Left kidney (tissue), 2 donors: ENCODE measurements around the gene LCP1. TPM values are rescaled to one million over a fixed set of nuclear protein-coding genes. Genes with fewer than 3 reads are reported as not detected.

Experiments
- DNase-seq: peaks from one replicate; pipeline ENCODE4 v3.0.0-alpha.2; 2013
- polyA plus RNA-seq: library from polyadenylated mRNA; unstranded; fragments of 120-200 nt; gene quantifications from one replicate; pipeline ENCODE4 v1.2.1, GENCODE V29; 2013; ENCODE audit not compliant: insufficient read length

The LCP1 gene
- polyA plus RNA-seq, 1 donor: 9.2 TPM

DNA sequence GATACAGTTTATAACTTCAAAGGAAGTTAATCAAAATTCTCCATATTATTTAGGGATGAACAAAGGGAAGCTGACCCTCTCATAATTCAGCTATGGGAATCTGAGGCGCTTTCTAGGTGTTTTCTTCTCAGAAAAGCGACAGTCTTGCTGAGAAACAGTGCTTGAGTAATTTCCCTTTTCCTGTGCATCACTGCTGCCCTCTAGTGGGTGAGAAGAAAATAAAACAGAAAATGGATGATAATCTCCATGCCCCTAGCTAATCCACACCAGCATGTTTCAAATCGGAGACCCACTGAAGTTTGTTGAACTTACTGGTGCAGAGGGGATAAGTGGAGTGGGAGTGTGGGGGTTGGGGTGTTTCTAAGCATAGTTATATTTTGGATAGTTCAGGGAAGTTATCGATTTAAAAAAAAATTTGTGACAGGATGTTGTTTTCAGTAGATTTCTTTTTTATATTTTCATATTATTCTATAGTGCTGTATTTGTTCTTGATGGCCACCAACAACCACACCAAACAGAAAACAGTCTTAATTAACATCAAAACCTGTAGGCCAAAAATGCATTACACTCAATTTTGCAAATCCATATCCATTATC lies 21.4 kb downstream of the LCP1 start:
- peak; percentile 70 for DNase-seq

DNA sequence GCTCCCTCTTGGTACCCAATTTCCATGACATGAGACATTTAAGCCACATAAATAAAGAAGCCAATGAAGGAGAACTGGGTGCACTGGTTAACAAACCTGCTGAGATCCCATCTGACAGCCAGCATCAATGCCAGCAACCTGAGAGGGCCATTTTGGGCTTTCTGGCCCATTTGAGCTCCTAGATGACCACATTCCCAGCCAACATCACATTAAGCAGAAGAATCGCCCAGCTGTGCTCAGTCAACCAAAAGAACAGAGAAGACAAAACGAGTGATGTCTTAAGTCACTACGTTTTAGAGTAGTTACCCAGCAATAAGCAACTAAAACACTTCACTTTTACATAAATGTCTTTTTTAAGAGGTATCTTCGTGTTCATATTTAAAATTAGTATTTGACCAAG lies 21.9 kb downstream of the LCP1 start:
- no peak for DNase-seq

DNA sequence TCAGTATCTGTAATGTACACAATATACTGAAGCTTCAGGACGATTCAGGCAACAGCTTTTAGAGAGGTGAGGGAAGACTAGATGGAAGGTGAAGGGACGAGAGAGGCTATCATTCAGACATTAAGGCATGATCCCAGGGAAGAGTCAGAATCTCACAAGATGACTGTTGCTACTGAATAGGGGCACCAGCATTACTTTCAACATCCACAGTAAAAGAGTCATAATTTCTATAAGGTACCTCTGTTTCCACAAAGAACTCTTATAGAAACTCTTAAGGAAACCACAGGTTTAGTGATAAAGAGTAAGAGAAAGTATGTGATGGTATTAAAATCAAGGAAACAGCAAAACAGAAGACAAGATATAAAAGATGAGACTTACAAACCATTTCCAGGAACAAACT lies 23.0 kb downstream of the LCP1 start:
- no peak for DNase-seq

DNA sequence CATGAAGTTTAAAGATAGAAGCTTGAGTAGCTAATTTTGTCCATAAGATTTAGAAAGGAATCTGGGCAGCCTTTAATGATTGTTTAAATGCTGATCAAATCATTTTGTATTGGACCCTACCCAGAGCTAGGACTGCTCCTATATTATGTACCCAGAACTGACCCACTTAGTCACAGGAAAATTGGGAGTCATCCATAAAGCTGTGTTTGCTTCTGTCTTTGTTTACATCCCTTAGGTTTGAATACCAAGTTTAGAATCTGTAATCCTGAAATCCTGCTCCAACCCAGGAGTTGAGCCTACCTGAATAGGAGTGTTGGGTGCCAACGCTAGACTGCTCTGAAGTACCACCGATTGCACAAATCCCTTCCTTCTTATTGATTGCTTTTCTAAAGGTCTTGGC lies 23.8 kb downstream of the LCP1 start:
- no peak for DNase-seq

DNA sequence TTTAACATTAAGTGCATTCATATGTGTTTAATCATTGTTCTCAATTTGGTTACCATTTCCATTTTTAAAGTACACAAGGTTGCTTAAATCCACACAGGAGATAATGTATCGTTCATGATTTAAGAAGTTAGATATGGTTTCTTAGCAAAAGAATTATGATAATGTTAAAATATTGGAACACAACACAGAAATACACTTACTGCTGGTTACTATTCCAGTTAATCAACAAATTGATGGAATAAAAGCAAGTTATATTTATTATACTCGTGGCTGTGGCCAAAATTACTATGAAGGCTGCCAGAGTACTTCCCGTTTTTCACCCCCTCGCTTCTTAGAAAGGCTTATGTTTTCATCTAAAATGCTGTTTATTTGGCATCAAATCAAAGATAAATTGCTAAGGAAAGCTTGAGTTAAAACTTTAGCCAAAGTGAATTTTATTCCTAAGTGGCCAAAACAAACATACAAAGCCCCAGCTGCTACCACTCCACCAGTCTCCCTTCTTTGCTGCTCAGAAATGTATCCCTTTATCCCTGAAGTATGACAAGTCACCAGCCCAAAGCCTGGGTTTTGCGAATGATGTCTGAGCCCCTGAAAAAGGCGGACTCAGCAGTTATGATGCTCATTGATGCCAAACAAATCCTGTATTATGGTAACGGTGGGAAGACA lies 27.7 kb downstream of the LCP1 start:
- peak; percentile 51 for DNase-seq

DNA sequence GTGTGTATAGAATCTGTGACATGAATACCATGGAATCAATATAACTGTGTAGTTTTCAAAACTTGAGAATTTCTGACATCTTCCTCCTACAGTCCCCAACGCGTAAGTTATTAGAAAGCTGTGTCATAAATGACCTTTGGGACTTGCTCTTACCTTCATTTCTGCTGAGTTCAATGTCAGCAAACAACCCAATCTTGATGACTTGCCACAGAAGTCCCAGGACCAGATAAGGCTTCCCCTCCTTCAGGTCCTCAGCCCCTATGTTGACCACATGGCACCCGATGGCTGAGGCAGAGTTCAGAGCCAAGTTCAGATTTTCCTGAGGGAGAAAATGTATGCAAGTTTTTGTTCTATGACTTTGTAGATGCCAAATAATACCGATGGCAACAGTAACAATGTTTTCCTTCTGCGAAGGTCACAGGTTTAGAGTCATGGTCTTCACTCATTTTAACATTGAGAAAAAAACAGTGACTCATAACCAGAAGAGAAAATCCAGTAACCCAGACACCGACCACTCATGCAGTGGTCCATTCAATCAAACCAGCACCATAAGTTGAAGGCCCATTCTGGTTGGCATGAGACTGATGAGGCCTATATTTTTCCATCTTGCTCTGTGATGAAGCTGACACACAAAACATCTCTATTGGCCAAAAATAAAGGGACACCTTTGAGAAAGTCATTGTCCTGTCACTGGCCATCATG lies 29.2 kb downstream of the LCP1 start:
- DNase-seq: no peak

DNA sequence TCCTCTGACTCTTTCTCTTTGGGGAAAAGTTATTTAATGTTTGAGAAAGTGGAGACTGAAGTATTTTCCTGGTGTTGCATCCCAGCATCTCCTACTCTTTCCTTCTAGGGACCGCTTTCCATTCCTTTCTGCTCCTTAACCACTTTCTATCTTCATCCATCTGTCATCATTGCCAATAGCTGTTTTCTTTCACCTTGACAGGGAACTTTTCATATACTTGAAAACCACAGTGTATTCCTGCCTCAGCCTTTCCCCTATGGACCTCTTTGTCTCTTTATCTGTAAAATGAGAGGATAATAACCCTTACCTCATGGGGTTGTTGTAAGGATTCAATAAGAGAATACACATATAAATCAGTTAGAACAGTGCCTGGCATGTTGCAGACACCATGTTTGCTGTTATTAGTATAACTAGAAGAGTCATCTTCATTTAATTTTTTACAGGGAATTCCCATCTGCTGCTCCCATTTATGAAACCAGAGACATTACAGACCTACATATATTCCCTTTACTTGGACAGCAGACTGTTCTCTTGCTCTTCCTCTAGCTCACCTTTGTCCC lies 31.8 kb downstream of the LCP1 start:
- no peak for DNase-seq

DNA sequence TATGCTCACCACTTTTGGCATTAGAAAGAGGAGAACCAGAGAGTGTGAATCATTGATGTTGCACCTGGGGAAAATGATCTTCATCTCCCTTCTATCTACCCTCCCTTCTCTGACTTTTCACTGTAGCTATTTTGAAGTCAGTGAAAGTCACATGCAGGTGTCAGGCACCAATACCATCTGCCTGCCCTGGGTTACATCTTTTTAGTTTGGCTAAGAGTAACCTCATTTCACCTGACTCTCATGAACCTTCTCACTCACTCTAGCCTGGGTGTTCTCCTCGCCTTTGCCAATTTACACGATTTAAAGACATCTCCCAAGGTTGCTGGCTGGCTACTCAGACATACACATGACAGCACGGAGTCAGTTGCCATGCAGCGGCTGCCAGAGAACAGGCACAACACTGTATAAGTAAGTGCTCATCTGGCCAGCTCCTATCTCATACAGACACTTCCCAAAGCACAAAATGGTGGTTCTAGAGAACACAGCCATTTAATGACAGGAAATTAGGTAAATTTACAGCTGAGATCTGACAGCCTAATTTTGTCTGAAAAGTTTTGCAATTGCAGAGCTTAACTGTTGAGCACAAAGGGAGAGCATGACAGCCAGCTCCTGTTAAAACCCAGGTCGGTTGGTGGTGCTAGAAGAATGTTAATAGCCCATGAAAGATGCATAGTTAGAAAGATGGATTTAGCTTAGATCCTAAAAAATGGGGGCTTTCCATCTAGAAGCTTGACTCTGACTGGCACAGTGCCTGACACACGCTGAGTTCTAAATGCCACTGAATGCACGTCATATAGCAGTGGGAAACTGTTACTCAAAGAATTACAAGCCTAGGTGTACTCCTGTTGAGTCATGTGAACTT lies 32.5 kb downstream of the LCP1 start:
- DNase-seq: no peak

DNA sequence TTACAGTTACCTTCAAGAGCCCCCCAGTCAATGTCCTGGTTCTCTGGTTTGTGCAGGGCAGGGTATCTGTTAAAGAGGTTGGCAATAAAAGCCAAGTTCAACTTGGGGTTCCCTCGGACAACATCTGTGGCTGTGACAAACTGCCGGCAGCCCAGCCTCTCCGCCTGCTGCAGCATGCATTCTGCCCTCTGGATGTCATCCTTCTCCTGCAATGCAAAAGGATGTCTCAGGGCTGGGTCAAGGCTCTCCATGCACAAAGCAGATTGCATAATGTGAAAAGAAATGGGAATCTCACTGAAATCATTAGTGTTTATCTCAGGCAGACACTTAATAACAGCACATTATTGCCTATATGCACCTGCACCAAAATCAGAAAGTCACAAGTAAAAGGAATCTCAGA lies 35.1 kb downstream of the LCP1 start:
- DNase-seq: no peak

DNA sequence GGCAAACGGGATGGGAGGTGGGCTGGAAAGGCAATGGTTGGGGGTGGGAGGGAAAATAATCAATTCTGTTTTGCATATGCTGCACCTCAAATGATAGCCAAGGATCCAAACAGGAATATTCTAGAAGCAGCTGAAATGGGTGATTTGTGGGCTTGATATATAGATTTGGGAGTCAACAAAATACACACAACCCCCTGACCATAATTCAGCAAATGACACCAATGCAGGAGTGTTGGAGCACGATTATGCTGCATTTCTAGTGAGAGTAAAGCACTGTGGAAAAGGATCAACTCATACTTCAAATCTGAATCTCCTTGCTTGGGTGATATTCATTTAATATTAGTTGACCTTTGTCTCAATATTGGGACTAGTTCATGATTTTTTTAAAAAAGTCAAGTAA lies 36.0 kb downstream of the LCP1 start:
- DNase-seq: no peak

DNA sequence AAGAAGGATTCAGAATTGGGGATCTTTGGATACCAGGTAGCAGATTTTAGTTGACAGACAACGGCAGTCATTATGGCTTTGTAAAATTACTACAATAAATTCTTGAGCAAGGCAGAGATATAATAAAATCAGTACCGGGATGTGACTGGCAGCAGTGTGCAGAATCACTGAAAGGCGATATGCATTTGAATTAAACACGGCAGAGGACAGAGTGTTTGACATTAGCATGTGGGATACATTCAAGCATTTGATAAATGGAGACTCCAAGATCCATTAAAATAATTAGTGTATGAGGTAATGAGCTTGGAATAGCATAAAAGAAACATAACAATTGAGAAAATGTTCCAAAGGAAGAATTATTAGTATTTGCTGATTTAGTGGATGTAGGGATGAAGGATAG lies 36.8 kb downstream of the LCP1 start:
- DNase-seq: no peak

DNA sequence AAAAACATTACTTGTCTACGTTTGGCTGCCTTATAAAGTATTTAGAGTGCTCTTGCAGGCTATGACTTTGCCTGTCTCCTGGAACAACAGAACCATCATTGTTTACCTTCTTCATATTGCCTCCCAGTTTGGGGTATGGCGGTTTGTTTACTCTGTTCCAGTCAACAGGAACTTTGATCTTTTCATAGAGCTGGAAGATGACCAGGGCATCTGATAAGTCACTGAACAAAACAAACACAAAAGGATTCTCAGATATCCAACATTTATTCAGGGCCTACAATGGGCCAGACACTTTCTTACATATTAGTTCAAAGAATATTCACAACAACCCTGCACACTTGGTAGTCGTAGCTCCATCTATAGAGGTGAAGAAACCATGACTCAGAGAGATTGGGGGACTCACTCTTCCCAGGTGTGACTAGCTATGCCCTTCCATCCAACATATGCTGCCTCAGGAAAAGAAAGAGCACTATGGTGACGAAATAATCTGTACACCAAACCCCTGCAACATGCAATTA lies 38.7 kb downstream of the LCP1 start:
- no peak for DNase-seq

DNA sequence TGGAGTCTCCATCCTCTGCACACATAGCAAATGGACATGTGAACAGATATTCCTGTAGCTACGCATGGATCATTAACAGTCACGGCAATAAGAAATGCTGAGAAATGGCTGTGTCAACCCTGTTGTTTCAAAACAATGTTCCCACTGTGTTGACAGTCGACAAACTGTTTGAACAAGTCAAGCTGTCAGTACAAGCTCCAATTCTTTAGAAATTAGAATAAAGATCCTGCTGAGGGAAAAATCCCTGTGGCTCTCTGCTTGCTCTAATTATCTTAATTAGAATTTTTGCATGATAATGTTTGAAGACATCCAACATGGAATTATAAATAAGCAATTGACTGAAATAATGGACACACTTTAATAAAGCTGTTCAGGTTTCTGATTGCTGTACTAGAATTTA lies 39.2 kb downstream of the LCP1 start:
- DNase-seq: no peak

DNA sequence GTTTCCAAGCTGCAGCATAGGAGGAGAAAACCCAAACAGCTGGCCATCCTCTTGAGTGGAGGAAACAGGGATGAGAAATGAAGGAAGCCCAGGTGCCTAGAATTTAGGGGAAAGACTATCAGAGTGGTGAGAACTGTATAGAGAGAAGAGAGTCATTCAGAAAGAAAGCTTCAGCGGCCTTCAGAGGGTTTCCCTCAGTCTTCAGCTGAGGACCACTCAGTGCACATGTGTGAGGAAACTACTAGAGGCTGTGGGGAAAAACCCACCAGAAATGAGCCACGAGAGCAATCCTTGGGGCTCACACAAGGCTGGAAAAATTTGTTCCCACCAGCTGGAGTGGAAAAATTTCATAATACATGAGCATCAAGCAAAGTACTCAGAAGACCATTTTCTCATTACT lies 41.9 kb downstream of the LCP1 start:
- DNase-seq: no peak

DNA sequence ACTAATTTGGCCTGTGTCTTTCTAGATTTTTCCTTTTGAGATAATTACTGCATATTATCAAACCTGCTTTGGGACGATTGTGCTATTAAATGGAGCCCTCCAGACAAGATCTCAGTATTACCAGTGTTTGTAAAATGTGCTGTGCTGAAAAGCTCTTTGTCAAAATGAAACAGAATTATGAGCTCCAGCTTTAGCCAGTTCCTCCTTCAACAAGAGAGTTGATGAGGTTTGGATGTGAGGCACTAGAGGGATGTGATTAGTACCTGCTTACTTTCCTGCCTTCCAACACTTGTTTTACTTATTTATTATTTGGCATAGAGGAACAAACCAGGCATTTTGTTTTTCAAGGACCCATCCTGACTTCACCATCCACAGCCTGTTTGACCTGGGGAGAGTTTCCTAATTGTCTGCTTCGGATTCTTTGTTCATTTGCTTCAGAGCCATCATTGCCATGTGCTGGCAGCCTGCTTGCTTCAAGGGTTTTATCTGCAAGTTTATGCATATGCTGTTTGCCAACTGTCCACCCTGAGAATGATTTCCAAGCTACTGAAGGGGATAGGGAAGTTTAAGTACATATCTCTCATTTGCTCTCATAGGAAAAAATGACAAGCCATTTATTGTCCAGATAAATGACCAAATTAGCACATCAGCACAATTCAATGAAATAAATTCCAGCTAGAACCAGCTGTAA lies 44.2 kb downstream of the LCP1 start:
- DNase-seq: no peak

DNA sequence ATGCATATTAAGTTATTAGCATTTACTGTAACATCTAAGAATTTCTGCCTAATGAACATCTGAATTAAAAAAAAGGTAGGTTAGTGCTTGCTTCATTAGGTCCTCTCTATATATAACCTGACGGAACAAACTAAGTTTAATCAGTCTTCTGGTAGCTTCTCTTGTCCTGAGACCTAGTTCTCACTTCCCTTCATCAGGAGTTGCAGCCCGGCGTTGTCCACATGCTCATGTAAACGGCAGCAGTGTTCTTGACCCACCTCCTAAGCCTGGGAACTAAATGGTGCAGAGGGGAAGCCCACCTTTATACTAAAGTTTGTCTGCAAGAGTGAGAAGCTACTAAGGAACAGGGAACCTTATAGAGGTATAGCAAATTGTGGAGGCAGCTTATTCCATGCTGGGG lies 45.3 kb downstream of the LCP1 start:
- DNase-seq: no peak

DNA sequence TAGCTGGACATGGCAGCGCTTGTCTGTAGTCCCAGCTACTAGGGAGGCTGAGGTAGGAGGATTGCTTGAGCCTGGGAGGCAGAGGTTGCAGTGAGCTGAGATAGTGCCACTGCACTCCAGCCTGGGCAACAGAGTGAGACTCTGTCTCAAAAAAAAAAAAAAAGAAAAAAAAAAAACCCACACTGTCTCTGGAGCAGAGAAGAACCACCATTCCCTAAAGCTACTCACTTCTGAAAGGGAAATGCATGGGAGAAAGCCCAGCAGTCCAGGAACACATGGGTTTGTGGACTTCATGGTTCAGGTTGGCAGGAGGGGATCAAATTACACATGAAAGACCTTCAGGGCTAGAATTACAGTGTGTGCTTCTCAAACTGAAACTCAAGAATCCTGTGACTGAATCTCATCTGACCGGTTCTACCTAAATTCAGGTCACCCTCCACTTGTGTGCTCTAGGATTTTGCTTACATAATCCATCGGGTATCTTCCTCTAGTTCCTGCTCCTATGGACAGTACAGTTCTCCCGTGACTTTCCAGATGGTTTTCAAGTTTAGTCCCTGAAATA lies 46.9 kb downstream of the LCP1 start:
- DNase-seq: peak; percentile 84

DNA sequence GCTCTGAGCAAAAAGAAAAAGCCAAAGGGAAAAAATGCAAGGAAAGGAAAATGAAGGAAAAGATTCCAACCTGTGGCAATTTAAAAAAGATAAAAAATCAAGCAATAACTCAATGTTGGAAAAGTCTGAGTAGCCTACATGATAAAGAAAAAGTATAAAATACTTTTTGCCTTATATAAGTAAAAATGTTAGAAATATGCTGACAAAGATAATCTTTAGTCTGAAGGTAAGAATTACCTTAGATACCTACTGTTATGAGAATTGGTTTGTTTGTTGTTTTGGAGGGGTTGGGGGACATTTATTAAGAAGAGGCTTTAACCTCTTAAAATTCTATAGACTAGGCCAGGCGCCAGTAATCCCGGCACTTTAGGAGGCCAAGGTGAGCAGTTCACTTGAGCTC lies 47.5 kb downstream of the LCP1 start:
- no peak for DNase-seq

DNA sequence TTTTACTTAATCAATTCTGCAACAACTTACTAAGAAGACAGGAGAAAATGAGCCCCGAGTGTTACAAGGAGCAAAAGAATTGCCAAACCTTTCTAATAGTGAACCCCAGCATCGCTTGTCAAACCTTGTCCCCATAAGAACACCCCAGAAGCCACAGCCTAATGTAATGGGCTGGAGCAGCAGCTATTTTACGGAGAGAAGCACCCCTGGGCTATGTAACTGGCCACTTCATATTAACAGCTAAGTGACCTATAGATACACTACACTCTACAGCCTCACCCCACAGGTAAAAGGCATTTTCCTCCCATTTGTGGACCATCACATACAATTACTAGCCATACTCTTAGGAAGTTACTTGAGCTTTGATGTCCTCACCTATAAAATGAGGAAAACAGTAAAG lies 49.9 kb downstream of the LCP1 start:
- no peak for DNase-seq

DNA sequence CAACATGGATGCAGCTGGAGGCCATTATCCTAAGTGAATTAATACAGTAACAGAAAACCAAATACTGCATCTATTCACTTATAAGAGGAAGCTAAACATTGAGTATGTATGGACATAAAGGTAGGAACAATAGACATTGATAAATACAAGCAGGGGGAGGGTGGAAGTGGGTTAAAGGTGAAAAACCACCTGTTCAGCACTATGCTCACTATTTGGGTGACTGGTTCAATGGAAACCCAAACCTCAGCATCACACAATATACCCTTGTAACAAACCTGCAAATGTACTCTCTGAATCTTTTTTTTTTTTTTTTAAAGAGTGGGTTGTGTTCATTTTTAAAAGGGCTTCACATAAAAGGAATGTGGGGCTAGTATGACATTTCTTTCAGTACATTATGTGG lies 50.3 kb downstream of the LCP1 start:
- no peak for DNase-seq

DNA sequence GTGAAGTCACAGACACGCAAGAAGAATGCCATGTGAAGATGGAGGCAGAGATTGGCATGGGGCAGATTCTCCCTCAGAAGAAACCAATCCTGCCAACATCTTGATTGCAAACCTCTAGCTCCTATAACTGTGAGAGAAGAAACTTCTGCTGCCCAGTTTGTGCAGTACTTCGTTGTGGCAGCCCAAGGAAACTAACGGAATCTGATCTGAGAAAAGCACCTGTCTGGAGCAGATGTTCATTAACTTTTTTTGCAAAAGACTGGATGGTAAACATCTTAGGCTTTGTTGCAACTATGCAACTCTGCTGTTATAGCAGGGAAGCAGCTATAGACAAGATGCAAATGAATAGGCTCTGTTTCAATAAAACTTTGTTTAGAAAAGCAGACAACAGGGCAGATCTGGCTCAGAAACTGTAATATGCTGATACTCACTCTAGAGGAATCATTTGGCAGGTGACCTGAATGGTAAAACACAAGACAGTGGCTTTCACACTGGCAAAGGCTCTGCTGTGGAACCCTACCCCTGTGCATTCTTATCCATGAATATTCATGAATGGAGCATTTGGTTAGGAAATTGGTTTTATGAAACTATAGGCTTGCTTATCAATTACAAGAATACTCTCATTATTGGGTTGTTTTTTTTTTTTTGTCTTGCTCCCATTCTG lies 51.9 kb downstream of the LCP1 start:
- DNase-seq: no peak
